HG02884 (cell line): ENCODE measurements around the gene INHBB.

Experiments used
- ATAC-seq: cut with Tn5 transposase; IDR thresholded peaks from one replicate; pipeline ENCODE4 v1.9.1; 2021; ENCODE audit warnings: mild to moderate bottlenecking, moderate library complexity; ENCODE audit not compliant: unreplicated experiment

The INHBB gene

DNA sequence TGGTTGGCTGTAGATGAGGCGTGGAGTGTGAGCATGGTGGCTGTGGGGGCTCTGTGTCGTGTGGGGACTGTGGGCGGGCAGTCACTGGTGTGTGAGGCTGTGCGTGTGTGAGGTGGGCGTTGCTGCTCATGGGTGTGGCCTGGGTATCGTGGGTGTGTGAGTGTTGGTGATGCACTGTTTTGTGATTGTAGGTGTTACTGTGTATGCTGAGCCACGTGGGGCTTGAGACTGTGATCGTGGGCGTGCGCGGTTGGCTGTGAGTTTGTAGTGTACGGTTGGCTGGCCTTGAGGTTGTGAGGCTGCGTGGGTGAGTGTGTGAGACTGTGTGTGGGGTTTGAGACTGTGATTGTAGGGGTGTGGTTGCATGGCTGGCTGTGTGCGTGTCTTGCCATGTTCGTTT is 8.5 kb downstream of the INHBB start:
- no peak for ATAC-seq

- no peak for ATAC-seq
These were observed 9.2 kb downstream of the INHBB start for GRCh38 chr2:120354935-120355779.

- ATAC-seq: no peak
These were observed 9.9 kb downstream of the INHBB start for GRCh38 chr2:120355780-120356266.

DNA sequence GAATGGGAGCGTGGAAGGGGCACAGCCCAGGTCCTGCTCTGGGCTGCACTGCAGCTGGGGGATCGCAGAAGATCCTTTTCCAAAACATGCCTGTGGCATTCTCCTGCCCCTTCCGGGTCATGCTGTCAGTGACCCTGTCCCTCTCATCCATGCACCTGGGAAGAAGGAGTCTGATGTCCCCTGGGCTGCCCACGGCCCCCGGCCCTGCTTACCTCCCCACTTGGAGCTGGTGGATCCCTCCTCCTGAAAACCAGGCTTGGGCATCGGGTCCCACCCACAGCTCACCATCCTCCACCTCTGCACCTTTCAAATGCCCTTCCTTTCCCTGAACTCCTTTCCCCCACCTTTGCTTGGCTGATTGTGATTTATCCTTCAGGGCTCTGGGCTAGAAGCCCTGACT is 11.8 kb downstream of the INHBB start:
- ATAC-seq: no peak

DNA sequence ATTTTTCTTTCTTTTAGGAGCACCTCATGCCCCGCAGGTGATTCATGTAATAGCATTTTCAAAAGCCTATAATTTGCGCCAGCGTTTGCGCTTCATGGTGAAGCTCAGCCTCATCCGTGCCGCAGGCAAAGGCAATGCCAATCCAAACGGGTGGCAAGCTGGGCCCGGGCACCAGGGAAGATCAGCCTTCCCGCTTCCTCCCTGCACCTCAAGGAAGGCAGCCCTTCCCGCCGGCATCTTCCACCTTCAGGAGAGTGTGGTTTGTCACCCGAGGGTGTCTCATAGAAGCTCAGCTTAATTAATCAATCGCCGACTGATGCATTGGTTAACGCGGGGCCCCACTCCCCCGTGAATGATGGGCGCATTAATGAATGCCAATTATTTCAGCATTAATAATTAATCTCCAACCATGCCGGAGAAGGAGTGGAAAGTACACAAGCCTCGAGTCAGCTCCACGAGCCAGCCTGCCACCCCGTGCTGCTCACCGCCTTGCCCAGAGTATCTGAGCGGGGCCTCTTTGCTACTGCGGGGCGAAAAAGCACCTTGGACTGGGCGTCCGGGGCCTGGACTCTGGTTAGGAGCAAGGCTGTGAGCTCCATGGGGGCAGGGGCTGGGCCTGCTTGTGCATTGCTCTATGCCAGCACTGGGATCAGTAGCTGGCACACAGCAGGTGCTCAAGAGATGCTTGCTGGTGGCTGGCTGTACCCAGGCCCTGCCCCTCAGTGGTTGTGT is 13.0 kb downstream of the INHBB start:
- no peak for ATAC-seq

DNA sequence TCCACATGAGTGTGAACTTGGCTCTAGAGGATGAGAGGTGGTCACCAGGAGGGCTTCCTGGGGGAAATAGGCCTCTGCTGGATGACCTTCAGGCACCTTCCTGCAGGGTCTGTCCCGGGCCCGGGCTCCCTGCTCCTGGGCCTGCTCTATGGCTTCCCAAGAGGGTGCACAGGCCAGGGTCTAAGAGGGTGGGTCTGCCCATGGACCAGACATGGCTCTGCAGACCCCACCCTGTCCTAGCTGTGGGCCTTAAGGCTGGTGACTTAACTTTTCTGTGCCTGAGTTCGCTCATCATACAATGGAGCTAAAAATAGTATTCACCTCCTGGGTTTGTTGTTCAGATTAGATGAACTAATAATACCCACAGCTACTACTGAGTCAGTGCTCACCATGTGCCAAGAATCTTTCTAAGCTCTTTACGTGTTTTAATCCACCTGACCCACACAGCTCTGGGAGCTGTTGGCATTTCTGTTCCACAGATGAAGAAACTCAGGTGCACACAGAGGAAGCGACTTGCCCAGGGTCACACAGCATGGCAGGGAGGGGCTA is 14.4 kb downstream of the INHBB start:
- no peak for ATAC-seq

DNA sequence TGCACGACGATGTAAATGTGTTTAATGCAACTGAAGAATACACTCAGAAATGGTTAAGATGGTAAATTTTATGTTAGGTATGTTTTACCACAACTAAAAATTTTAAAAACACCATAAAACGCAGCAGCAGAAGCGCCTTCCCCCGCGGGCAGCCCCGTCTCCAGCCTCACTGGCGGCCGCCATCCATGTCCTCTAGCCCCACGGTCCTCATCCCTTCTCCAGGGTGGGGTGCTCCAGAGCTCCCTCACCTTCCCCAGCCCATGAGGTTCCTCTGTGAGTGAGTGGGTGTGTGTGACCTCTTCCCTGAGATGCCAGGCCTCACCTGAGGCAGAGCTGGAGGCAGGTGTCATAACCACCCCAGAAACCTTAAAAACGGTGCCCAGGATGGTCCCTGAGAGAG is 17.0 kb downstream of the INHBB start:
- ATAC-seq: no peak

DNA sequence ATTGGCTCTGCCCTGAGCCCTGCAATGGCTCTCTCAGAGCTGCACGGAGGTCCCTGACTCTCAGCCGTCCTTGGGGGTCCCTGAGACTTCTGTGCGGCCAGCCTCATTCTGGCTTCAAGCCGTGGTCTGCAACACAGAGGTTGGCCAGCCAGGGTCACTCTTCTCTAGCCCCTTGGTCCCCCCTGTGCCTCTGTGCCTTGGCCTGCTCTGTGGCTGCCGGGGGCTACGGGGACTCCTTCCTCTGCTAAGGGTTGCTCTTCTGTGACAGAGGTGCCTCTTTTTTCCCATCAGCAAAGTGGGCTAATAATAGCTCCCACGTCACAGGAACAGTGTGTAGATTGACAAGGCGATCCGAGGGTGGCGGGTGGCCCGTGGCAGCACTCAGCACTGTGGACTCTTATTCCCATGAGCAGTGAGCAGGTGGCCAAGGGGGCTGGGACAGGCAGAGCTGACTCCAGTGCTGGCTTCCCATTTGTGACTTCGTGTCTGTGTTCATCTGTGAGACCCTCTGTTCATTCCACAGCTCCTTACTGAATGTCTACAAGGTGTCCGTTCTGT is 19.4 kb downstream of the INHBB start:
- no peak for ATAC-seq

GRCh38 chr2:120366698-120367097 is 20.8 kb downstream of the INHBB start:
- ATAC-seq: no peak

- no peak for ATAC-seq
These were observed 21.3 kb downstream of the INHBB start for GRCh38 chr2:120367221-120367620.

DNA sequence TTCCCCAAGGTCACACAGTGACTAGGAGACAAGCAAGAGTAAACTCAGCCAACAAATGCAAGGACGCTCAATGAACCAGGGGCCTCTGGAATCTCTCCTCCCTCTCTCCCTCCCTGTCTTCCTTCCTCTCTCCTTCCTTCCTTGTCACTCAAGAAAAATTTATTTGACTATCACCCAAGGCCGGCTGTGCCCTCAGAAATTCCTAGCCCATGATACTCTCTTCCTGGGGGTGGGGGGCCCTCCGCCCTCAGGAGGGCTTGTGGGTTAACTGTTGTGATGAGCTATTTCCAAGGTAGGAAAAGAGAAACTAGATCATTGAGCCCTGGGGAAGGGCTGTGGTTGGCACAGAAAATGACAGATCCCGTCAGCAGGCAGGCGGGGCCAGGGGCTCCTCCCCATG is 21.7 kb downstream of the INHBB start:
- no peak for ATAC-seq

DNA sequence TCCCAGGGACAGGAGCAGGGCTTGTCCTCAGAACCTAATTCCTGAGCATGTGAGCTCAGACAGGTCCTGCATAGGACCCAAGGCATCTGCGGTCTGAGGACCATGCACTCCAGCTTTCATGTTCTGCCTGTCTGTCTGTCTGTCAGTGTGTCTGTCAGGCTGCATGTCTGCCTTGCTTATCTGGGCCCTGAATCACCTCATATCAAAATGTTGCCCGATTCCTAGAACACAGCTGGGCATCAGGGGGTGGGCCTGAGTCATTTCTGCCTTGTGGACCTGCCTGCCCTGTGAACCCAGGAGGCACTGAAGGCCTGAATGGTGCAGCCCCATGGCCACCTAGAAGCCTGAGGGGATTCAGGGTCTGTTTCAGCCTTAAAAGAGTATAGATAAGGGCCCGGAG is 22.1 kb downstream of the INHBB start:
- no peak for ATAC-seq

DNA sequence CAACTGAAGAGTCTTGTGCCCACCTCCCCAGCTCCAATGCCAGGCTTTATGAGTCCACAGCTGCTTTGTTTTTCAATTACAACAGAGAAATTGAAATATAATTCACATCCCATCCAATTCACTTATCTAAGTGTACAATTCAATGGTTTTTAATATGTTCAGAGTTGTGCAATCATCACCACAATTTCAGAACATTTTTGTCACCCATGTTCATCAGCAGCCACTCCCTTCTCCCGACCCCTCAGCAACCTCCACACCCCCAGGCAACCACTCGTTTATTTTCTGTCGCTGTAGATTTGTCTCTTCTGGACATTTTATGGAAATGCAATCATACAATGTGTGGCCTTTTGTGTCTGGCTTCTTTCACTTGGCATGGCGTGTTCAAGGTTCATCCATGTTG is 23.3 kb downstream of the INHBB start:
- no peak for ATAC-seq

GRCh38 chr2:120371969-120372625 is 26.2 kb downstream of the INHBB start:
- no peak for ATAC-seq

GRCh38 chr2:120372816-120373215 is 26.9 kb downstream of the INHBB start:
- ATAC-seq: no peak

- no peak for ATAC-seq
These were observed 27.5 kb downstream of the INHBB start for GRCh38 chr2:120373424-120373823.

DNA sequence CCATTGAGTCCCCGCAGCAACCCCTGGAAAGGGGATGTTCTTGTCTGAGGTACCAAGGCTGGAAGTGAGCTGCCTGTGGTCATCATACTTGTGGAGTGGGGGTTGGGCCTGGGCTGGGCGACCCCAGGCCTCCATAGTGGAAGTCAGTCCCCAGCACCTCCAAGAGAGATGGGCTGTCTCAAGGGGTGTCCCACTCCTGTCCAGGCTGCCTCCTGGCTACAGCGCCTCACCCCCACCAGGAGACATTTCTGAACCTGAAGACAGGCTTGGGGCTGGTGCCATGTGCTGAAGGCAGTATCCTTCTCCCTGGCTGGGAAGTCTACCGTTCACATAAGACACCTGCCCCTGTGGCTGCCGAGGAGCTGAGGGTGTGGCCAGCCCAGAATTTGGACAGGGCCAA is 28.9 kb downstream of the INHBB start:
- ATAC-seq: no peak

- ATAC-seq: no peak
These were observed 29.5 kb downstream of the INHBB start for GRCh38 chr2:120375251-120376020.

DNA sequence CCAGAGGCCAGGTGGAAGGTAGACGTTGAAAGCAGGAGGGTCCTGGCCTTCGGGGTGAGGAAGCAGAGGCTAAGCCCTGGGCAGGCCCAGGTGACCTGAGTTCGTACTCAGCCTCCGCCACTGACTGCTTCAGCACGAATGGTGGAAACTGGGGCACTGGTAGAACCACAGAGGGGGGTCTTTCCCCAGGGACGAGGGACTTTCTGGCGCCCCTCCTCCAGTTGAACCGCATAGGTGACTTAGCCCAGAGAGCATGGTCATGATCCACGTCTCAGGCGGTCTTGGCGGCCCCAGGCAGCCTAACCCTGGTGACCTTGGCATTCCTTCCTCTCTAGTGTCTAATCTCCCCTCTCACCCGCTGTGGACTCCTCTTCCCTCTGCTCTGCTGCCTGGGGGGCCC is 30.2 kb downstream of the INHBB start:
- ATAC-seq: no peak
